ENCODE results near the gene FOXC2. TPM values are rescaled to one million over a fixed set of nuclear protein-coding genes. Genes with fewer than 3 reads are reported as not detected.

FOXC2 gene
- total RNA-seq, 1 donor from 2014 or later, result not detected

DNA sequence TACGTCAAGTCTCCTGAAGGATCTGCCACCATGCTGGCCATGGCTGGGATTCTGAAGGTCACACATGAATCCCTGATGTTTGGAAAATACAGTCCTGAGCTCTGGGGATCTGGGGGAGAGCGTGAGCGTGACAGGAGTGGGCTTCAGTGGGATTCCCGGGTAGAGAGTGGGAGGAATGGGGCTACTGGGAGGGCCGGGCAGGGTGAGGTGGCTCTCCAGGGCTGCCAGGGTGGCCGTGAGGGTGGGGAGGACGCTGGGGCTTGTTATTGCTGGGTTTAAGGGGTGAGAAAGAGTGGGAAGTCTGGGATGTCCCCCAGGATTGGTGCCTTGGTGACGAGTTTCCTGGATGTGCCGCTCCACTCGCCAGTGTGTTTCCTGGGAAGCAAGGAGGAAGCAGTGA, 43.0 kb downstream of the FOXC2 start:
- no peak for DNase-seq
- no peak overlapping the region for H3K27ac Mint-ChIP-seq (ENCODE audit: unreplicated experiment)
- no peak overlapping the region for H3K4me3 Mint-ChIP-seq (ENCODE audit: unreplicated experiment)
- no peaks in the 10 kb centered on the region for H3K9me3 Mint-ChIP-seq (ENCODE audit: unreplicated experiment)
- peaks cover 4% of the 10 kb centered on the region for H3K4me1 Mint-ChIP-seq (ENCODE audit: low read depth, unreplicated experiment)
- no peak for TF ChIP-seq CTCF (IDR thresholded peaks at IDR 0.05; ENCODE audit: partially characterized antibody, unreplicated experiment)
- H3K36me3 Mint-ChIP-seq (ENCODE audit: unreplicated experiment), result no peaks in the 10 kb centered on the region
- H3K27me3 Mint-ChIP-seq (ENCODE audit: unreplicated experiment), result peaks cover 2% of the 10 kb centered on the region

DNA sequence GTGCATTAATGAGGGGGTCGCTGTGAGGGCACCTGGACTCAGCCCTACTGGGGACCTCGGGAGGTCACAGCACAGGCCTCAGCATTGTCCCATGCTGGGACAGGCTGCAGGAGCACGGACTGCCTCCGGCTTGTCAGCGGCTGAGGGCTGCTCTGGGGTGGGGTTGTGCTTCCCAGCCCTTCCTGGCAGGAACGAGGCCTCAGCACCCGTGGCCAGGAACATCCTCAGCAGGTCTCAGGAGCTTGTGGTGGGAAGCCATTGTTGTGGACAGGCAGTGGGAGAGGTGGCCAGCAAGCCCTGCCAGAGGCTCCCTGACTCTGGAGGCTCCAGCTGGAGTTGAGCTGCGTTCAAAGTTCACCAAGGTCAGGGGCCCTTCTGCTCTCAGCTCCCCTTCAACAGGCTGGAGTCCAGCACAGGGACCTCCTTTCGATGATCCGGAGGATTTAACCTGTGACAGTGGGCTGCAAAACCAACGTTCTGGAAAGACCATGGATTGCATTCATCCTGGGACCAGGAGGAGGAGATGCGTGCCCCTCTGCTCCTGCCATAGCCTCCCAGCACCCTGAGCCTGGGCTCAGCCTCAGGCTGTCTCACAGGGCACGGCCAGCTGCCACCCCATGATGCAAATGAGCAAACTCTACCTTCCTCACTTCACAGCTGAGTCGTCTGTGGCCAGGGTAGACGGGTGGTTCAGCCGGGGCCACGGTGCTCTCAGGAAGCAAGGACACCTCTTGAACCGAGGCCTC, 44.3 kb downstream of the FOXC2 start:
- Mint-ChIP-seq H3K27me3 (ENCODE audit: unreplicated experiment) (peaks cover 2% of the 10 kb centered on the region), H3K9me3 (ENCODE audit: unreplicated experiment) (peaks cover 2% of the 10 kb centered on the region)

GRCh38 chr16:86611525-86611855, 44.9 kb downstream of the FOXC2 start:
- Mint-ChIP-seq H3K27me3 (ENCODE audit: unreplicated experiment) (peaks cover 2% of the 10 kb centered on the region), H3K4me1 (ENCODE audit: low read depth, unreplicated experiment) (peaks cover 4% of the 10 kb centered on the region), H3K36me3 (ENCODE audit: unreplicated experiment) (no peaks in the 10 kb centered on the region), H3K4me3 (ENCODE audit: unreplicated experiment) (no peak overlapping the region), H3K9me3 (ENCODE audit: unreplicated experiment) (peaks cover 2% of the 10 kb centered on the region), H3K27ac (ENCODE audit: unreplicated experiment) (no peak overlapping the region)
- no peak for TF ChIP-seq CTCF (IDR thresholded peaks at IDR 0.05; ENCODE audit: partially characterized antibody, unreplicated experiment)
- no peak for DNase-seq

More for the DNA sequence above, 44.3 kb downstream of the FOXC2 start:
- DNase-seq, result no peak
- no peak overlapping the region for H3K4me3 Mint-ChIP-seq (ENCODE audit: unreplicated experiment)
- no peak overlapping the region for H3K27ac Mint-ChIP-seq (ENCODE audit: unreplicated experiment)
- no peak for TF ChIP-seq CTCF (IDR thresholded peaks at IDR 0.05; ENCODE audit: partially characterized antibody, unreplicated experiment)
- no peaks in the 10 kb centered on the region for H3K36me3 Mint-ChIP-seq (ENCODE audit: unreplicated experiment)
- peaks cover 4% of the 10 kb centered on the region for H3K4me1 Mint-ChIP-seq (ENCODE audit: low read depth, unreplicated experiment)

DNA sequence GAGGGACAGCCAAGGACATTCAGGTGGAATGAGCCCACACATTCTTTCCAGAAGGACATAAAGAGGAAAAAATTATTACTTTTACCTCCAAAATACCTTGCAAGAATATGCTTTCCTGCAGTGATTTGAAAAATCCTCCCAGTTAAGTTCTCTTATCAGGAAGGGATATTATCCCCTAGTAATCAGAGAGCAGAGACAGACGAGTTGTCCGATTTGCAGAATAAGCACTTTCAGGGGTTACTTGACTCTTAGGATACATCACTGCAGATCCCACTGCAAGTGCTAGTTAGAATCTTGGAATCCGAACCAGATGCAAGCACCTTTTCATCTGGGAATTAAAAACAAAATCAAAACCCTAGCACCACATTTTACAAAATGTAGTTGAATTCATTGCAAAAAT, 45.3 kb downstream of the FOXC2 start:
- H3K27me3 Mint-ChIP-seq (ENCODE audit: unreplicated experiment), result peaks cover 2% of the 10 kb centered on the region
- DNase-seq, result no peak
- peaks cover 2% of the 10 kb centered on the region for H3K9me3 Mint-ChIP-seq (ENCODE audit: unreplicated experiment)
- no peaks in the 10 kb centered on the region for H3K36me3 Mint-ChIP-seq (ENCODE audit: unreplicated experiment)
- no peak for TF ChIP-seq CTCF (IDR thresholded peaks at IDR 0.05; ENCODE audit: partially characterized antibody, unreplicated experiment)
- peaks cover 4% of the 10 kb centered on the region for H3K4me1 Mint-ChIP-seq (ENCODE audit: low read depth, unreplicated experiment)
- no peak overlapping the region for H3K27ac Mint-ChIP-seq (ENCODE audit: unreplicated experiment)
- H3K4me3 Mint-ChIP-seq (ENCODE audit: unreplicated experiment), result no peak overlapping the region

GRCh38 chr16:86614699-86615098, 48.1 kb downstream of the FOXC2 start:
- Mint-ChIP-seq H3K36me3 (ENCODE audit: unreplicated experiment) (no peaks in the 10 kb centered on the region), H3K27ac (ENCODE audit: unreplicated experiment) (no peak overlapping the region), H3K4me3 (ENCODE audit: unreplicated experiment) (no peak overlapping the region), H3K4me1 (ENCODE audit: low read depth, unreplicated experiment) (no peaks in the 10 kb centered on the region), H3K27me3 (ENCODE audit: unreplicated experiment) (peaks cover 2% of the 10 kb centered on the region), H3K9me3 (ENCODE audit: unreplicated experiment) (peaks cover 2% of the 10 kb centered on the region)
- no peak for DNase-seq
- no peak for TF ChIP-seq CTCF (IDR thresholded peaks at IDR 0.05; ENCODE audit: partially characterized antibody, unreplicated experiment)
